Measurements from ENCODE around the gene MPZL1. TPM values are rescaled to one million over a fixed set of nuclear protein-coding genes. Genes with fewer than 3 reads are reported as not detected.
A peak's percentile ranks its signal among the peaks of the same experiment; 100 is the strongest.
"Not testable (repeated sequence)": the region's sequence is repeated elsewhere in the genome, so short reads cannot be mapped to it uniquely, and the experiment has no call there.

The MPZL1 gene
- total and polyA plus RNA-seq, 3 donors from 2014 or later, result 148 to 160 (median 154) TPM

DNA sequence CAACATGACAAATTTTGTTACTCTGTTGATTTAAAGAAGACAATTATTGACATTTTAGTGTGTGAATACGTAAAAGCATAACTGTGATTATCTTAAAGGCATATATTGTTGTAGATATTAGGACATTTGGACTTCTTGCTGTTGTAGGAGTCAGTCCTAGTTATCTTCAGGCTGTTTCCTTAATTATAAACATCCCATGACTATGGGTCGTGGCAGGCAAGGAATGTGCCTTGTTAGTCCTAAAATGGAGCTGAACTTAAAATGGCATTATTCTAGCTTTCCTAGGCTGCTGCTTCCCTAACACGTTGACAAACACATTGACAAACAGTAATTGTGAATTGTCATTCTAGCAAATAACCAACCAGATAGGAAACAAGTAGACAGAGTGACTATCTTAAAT is 4.4 kb upstream of the MPZL1 start:
- Histone ChIP-seq H3K27ac (no peak overlapping the region), H3K9me3 (no peaks in the 10 kb centered on the region), H3K4me1 (peaks cover 8% of the 10 kb centered on the region), H3K4me3 (no peak overlapping the region), H3K36me3 (ENCODE audit: low read depth, missing control alignments) (no peaks in the 10 kb centered on the region), H3K27me3 (no peaks in the 10 kb centered on the region)
- no peak for DNase-seq
- TF ChIP-seq, protein P1, sequence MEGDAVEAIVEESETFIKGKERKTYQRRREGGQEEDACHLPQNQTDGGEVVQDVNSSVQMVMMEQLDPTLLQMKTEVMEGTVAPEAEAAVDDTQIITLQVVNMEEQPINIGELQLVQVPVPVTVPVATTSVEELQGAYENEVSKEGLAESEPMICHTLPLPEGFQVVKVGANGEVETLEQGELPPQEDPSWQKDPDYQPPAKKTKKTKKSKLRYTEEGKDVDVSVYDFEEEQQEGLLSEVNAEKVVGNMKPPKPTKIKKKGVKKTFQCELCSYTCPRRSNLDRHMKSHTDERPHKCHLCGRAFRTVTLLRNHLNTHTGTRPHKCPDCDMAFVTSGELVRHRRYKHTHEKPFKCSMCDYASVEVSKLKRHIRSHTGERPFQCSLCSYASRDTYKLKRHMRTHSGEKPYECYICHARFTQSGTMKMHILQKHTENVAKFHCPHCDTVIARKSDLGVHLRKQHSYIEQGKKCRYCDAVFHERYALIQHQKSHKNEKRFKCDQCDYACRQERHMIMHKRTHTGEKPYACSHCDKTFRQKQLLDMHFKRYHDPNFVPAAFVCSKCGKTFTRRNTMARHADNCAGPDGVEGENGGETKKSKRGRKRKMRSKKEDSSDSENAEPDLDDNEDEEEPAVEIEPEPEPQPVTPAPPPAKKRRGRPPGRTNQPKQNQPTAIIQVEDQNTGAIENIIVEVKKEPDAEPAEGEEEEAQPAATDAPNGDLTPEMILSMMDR (IDR thresholded peaks at IDR 0.05), result no peak
- no peak for TF ChIP-seq POLR2A (IDR thresholded peaks at IDR 0.05)
- intact Hi-C loops (cut with DNase I; ENCODE audit: low total_unique reads), result no loop called here
- WGBS, 2 donors, result 76 to 81% methylated on average over 3 of the region's 3 CpGs

DNA sequence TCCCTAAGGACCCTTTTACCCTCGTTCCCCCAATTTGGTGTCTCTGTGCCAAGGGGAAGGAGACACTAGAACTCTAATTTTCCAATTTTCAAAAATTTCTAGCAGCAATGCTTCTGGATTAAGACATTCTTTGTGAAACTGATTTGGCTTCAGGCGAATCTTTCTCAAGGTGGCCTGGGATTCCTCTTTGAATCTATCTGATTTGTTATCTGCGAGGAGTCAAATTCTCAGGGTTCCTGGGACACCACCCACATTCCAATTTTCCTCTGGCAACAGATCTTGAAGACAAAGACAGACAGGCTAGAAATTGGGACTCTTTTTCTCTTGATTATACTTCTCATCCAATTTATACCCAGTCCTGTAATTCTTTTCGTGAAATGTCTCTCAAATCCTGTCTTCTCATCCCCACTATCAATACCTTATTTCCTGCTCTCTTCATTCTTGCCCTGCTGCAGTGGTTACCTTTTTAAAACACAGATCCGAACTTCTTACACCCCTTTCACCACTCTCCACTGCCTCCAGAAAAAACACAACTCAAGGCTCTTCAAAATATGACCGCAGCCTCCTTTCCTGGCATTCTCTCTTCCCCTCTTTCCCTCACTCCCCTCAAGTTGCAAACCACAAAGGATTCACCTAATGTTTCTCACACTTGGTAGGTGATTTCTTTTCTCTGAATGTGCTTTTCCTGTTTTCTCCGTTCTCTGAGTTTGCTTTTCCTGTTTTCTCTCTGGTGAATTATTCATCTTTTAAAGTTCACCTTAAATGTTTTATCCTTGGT is 2.7 kb upstream of the MPZL1 start:
- Histone ChIP-seq H3K4me1 (peaks cover 15% of the 10 kb centered on the region), H3K27me3 (no peaks in the 10 kb centered on the region), H3K9me3 (no peaks in the 10 kb centered on the region), H3K27ac (no peak overlapping the region), H3K36me3 (ENCODE audit: low read depth, missing control alignments) (no peaks in the 10 kb centered on the region), H3K4me3 (no peak overlapping the region)
- TF ChIP-seq, protein P1 (IDR thresholded peaks at IDR 0.05), result no peak
- TF ChIP-seq POLR2A (IDR thresholded peaks at IDR 0.05), result no peak
- WGBS, 2 donors, result 71 to 72% methylated on average over 7 of the region's 7 CpGs
- intact Hi-C loops (cut with DNase I; ENCODE audit: low total_unique reads), result no loop called here
- DNase-seq, result no peak

GRCh38 chr1:167719715-167720421 is 1.9 kb upstream of the MPZL1 start:
- H3K4me1 ChIP-seq, result peaks cover 17% of the 10 kb centered on the region
- intact Hi-C loops (cut with DNase I; ENCODE audit: low total_unique reads), result loop anchor here (5.0 kb wide), 1 partner anchor 82 kb away; no protein-coding TSS in a partner anchor
- H3K9me3 ChIP-seq; H3K36me3 ChIP-seq (ENCODE audit: low read depth, missing control alignments); DNase-seq; H3K4me3 ChIP-seq; H3K27me3 ChIP-seq: not testable (repeated sequence)
- H3K27ac ChIP-seq, result peak overlapping the region in 1 of 2 donors; percentile 92
- WGBS, 2 donors, result 78 to 84% methylated on average over 25 of the region's 25 CpGs

- WGBS, 2 donors, result 5 to 8% methylated on average over 13 of the region's 13 CpGs
- Histone ChIP-seq H3K9me3 (no peaks in the 10 kb centered on the region), H3K36me3 (ENCODE audit: low read depth, missing control alignments) (no peaks in the 10 kb centered on the region), H3K27ac (peak overlapping the region; percentile 92), H3K4me1 (peaks cover 19% of the 10 kb centered on the region), H3K27me3 (no peaks in the 10 kb centered on the region), H3K4me3 (peak overlapping the region; percentile 95 to 97)
- DNase-seq, result peak; percentile 81
- TF ChIP-seq, protein P1 (IDR thresholded peaks at IDR 0.05), result peak; percentile 26 to 61 (median 45)
- TF ChIP-seq POLR2A (IDR thresholded peaks at IDR 0.05), result no peak
- intact Hi-C loops (cut with DNase I; ENCODE audit: low total_unique reads), result loop anchor here (5.0 kb wide), 1 partner anchor 81 kb away; no protein-coding TSS in a partner anchor
These were observed 691 bp upstream of the MPZL1 start for GRCh38 chr1:167720965-167721616.

Measured in testis (tissue), 3 donors.